KG1 (cell line): ENCODE data around the gene CP.
"Not testable (repeated sequence)": the region's sequence is repeated elsewhere in the genome, so short reads cannot be mapped to it uniquely, and the experiment has no call there.

ENCODE experiments used
- DNase-seq: peaks from one replicate; lab custom pipeline; 2025; lab: John Stamatoyannopoulos, UW

Gene CP

GRCh38 chr3:149227591-149228268 lies 6.1 kb upstream of the CP start:
- no peak for DNase-seq

GRCh38 chr3:149226776-149227175 lies 5.1 kb upstream of the CP start:
- no peak for DNase-seq

- DNase-seq, result peak; percentile 38
Observed at GRCh38 chr3:149224736-149225594, 3.3 kb upstream of the CP start.

GRCh38 chr3:149223461-149223820 lies 1.8 kb upstream of the CP start:
- no peak for DNase-seq

- not testable (repeated sequence) for DNase-seq
Observed at GRCh38 chr3:149219380-149220121, 2.1 kb downstream of the CP start.

GRCh38 chr3:149217347-149217746 lies 4.3 kb downstream of the CP start:
- no peak for DNase-seq

- no peak for DNase-seq
Observed at GRCh38 chr3:149216193-149216869, 5.3 kb downstream of the CP start.

- no peak for DNase-seq
Observed at GRCh38 chr3:149215515-149215914, 6.1 kb downstream of the CP start.

- no peak for DNase-seq
Observed at GRCh38 chr3:149214702-149215101, 6.9 kb downstream of the CP start.

- no peak for DNase-seq
Observed at GRCh38 chr3:149212386-149212785, 9.2 kb downstream of the CP start.

- DNase-seq, result no peak
Observed at GRCh38 chr3:149209431-149209830, 12.2 kb downstream of the CP start.

GRCh38 chr3:149207475-149207874 lies 14.2 kb downstream of the CP start:
- no peak for DNase-seq

GRCh38 chr3:149204390-149204991 lies 17.1 kb downstream of the CP start:
- no peak for DNase-seq

GRCh38 chr3:149203758-149204157 lies 17.9 kb downstream of the CP start:
- peak; percentile 55 for DNase-seq

GRCh38 chr3:149199474-149199873 lies 22.2 kb downstream of the CP start:
- DNase-seq, result no peak

- no peak for DNase-seq
Observed at GRCh38 chr3:149198611-149199010, 23.0 kb downstream of the CP start.

GRCh38 chr3:149197669-149198068 lies 24.0 kb downstream of the CP start:
- no peak for DNase-seq

- not testable (repeated sequence) for DNase-seq
Observed at GRCh38 chr3:149196805-149197592, 24.6 kb downstream of the CP start.

- DNase-seq, result no peak
Observed at GRCh38 chr3:149195221-149195620, 26.4 kb downstream of the CP start.

- DNase-seq, result no peak
Observed at GRCh38 chr3:149188494-149188893, 33.1 kb downstream of the CP start.

GRCh38 chr3:149186721-149187120 lies 34.9 kb downstream of the CP start:
- DNase-seq, result no peak
